Gastroesophageal sphincter (tissue), 4 donors: ENCODE data around the gene PTPRU. TPM values are rescaled to one million over a fixed set of nuclear protein-coding genes. Genes with fewer than 3 reads are reported as not detected.
"Not testable (repeated sequence)": the region's sequence is repeated elsewhere in the genome, so short reads cannot be mapped to it uniquely, and the experiment has no call there.

Experiments
- ATAC-seq: fragments of 150-250 bp; one replicate; pipeline ENCODE4 v1.9.1; 2016; ENCODE audit warnings: mild to moderate bottlenecking, moderate library complexity
- H3K27ac ChIP-seq, 4 donors: fragments of 200-600 bp; sonication (generic) in 3 of 4; 1 replicate in 3 of 4; 2 replicates in 1 of 4; pipeline ENCODE4 v1.5.1; 2016 to 2019
- H3K27me3 ChIP-seq: fragments of 200-600 bp; sonication (generic); one replicate; pipeline ENCODE4 v1.5.1; 2019
- H3K36me3 ChIP-seq, 2 donors: fragments of 200-600 bp; sonication (generic); one replicate each; pipeline ENCODE4 v1.5.1; 2019; ENCODE audit warnings: control low read depth in 1 of 2
- H3K4me1 ChIP-seq, 3 donors: fragments of 200-600 bp; sonication (generic); 1 replicate in 2 of 3; 2 replicates in 1 of 3; pipeline ENCODE4 v1.5.1; 2016 to 2019; ENCODE audit warnings: control low read depth in 2 of 3
- H3K4me3 ChIP-seq, 2 donors: fragments of 200-600 bp; sonication (generic); one replicate each; pipeline ENCODE4 v1.5.1; 2019; ENCODE audit warnings: mild to moderate bottlenecking in 1 of 2, moderate library complexity in 1 of 2
- H3K9me3 ChIP-seq, 3 donors: fragments of 200-600 bp; sonication (generic); one replicate each; pipeline ENCODE4 v1.5.1; 2017 to 2019; ENCODE audit warnings: control low read depth in 2 of 3
- EP300 ChIP-seq: sonication (generic); formaldehyde crosslinking; IDR thresholded peaks from one replicate; pipeline ENCODE4 v1.6.1; 2017; ENCODE audit warnings: antibody characterized with exemption, mild to moderate bottlenecking
- POLR2A ChIP-seq, 2 donors: fragments of 450-650 bp; IDR thresholded peaks; one replicate each; pipeline ENCODE4 v1.6.1; 2017; ENCODE audit warnings: antibody characterized with exemption in 2 of 2, mild to moderate bottlenecking in 2 of 2, moderate library complexity in 1 of 2
- POLR2AphosphoS5 ChIP-seq: sonication (generic); formaldehyde crosslinking; IDR thresholded peaks from one replicate; pipeline ENCODE4 v1.6.1; 2017; ENCODE audit warnings: antibody characterized with exemption
- WGBS, 2 donors: methylation state at CpG; one replicate each; pipeline ENCODE4 v1.1.5; 2018; ENCODE audit warnings: low coverage in 1 of 2; 5-methylcytosine and 5-hydroxymethylcytosine counted together
- total RNA-seq, 4 donors: library from RNA; depleted of rRNA; stranded (reverse); fragments of >200 nt; gene quantifications; one replicate each; pipeline ENCODE4 v1.1.0, GENCODE V29; 2016
- TF ChIP-seq, protein P1 (sequence below), 4 experiments: fragments of 200-600 bp in 2 of 4; fragments of 450-650 bp in 2 of 4; sonication (generic) in 1 of 4; IDR thresholded peaks; one replicate each; pipeline ENCODE4 v1.5.1; 2017 to 2019; ENCODE audit warnings: antibody characterized with exemption in 4 of 4, mild to moderate bottlenecking in 2 of 4, moderate library complexity in 2 of 4

Gene PTPRU
- total RNA-seq, 4 donors from 2014 or later = 11.1 to 30.5 (median 23.7) TPM

DNA sequence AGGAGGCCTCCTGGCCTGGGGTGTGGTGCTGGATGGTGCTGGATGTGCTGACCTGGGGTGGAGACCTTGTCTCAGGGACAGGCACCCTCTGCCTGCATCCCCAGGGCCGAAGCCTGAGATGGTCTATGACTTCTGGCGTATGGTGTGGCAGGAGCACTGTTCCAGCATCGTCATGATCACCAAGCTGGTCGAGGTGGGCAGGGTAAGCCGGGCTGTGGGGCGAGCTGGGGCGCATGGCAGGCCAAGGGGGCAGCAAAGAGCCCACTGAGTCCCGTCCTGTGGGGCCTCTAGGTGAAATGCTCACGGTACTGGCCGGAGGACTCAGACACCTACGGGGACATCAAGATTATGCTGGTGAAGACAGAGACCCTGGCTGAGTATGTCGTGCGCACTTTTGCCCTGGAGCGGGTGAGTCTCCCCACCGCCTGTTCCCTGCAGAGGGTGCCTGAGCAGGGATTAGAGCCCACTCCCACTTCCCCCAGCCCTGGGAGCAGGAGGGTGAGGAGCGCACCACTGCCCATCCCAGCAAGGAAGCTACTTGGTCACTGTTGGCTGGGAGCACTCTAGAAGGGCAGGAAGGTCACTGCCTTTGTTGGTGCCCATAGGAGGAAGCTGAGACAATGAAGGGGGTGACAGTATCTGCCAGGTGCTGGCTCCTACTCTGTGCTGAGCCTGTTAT lies 75.2 kb downstream of the PTPRU start:
- ATAC-seq = no peak
- H3K36me3 ChIP-seq = peaks cover 0 to 62% of the 10 kb centered on the region in 2 donors
- no peak for TF ChIP-seq EP300
- no peaks in the 10 kb centered on the region for H3K9me3 ChIP-seq
- H3K27me3 ChIP-seq = no peaks in the 10 kb centered on the region
- no peaks in the 10 kb centered on the region for H3K4me1 ChIP-seq
- WGBS, 2 donors = no CpG with 5 or more reads among the region's 16 CpGs
- H3K4me3 ChIP-seq = no peak overlapping the region
- no peak overlapping the region for H3K27ac ChIP-seq

DNA sequence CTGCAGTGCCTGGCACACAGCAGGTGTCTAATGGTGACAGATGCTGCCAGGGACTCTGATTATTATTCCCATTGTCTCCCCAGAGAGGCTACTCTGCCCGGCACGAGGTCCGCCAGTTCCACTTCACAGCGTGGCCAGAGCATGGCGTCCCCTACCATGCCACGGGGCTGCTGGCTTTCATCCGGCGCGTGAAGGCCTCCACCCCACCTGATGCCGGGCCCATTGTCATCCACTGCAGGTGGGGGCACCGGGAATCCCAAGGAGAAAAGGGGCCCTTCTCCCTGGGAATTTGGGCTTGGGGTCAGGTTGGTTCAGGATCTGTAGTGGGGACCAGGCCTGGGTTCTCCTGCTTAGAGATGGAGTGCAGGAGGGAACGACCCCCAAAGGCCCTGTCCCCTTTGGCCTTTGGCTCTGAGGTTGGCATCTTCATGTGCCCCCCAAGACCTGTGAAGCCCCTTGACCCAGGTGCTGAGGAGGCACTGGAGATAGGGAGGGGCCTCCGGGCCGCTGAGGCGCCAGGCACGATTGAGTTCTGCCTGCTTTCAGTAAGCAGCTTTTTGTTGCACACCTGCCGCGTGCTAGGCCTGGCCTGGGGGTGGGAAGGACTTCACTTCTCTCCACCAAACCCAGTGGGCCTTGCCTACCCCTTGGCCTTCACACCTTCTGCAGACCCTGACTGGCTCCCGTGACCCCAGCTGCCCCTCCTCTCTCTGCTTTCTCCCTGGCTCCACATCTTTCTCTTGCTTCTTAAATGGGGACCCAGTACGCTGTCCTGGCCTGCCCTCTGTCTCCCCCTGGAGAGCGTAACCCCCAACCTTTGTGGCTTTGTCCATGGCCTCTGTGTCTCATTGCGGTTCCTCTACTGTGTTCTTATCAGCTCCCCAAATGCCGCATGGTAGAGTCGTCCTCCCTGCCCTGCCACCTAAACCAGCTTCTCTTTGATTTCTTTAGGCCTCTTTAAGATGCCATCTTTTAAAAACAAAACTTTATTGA lies 76.4 kb downstream of the PTPRU start:
- WGBS, 2 donors = 89 to 91% methylated on average over 5 to 9 of the region's 24 CpGs
- TF ChIP-seq POLR2AphosphoS5 = no peak
- no peak for TF ChIP-seq EP300
- no peak for TF ChIP-seq POLR2A (IDR thresholded peaks at IDR 0.05)

DNA sequence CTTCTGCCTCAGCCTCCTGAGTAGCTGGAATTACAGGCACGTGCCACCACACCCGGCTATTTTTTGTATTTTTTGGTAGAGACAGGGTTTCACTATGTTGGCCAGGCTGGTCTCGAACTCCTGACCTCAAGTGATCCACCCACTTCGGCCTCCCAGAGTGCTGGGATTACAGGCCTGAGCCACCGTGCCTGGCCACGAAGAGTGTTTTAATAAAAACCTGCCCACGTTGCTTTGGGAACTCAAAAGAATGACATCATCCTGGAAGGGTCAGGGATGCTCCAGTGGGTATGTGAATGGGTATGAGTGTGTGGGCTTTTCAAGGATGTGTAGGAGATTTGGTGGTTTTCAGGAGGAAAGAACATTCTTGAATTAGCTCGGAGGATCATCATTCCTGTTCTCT lies 78.4 kb downstream of the PTPRU start:
- WGBS, 2 donors = 72 to 100% methylated on average over 4 to 5 of the region's 8 CpGs
- not testable (repeated sequence) for H3K27ac ChIP-seq, H3K4me3 ChIP-seq, H3K9me3 ChIP-seq, H3K27me3 ChIP-seq, ATAC-seq, H3K4me1 ChIP-seq
- peaks cover 0 to 85% of the 10 kb centered on the region in 2 donors for H3K36me3 ChIP-seq

More for the DNA sequence above, 76.4 kb downstream of the PTPRU start:
- H3K27me3 ChIP-seq = no peaks in the 10 kb centered on the region
- no peaks in the 10 kb centered on the region for H3K4me1 ChIP-seq
- peaks cover 0 to 67% of the 10 kb centered on the region in 2 donors for H3K36me3 ChIP-seq
- no peak for ATAC-seq
- H3K4me3 ChIP-seq = no peak overlapping the region
- no peak overlapping the region for H3K27ac ChIP-seq
- H3K9me3 ChIP-seq = no peaks in the 10 kb centered on the region

DNA sequence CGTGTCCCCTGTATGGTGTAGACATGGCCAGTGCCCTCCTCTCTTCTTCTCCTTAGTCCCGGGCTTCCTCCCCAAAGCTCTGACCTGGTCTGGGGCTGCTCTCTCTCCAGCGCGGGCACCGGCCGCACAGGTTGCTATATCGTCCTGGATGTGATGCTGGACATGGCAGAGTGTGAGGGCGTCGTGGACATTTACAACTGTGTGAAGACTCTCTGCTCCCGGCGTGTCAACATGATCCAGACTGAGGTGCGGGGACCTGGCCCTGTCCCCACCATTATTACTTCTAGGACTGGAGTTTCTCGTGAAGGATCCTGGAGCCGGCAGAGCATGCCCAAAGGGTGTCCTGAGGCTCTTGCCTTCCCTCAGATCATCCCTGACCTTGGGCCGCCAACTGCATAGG lies 78.9 kb downstream of the PTPRU start:
- WGBS, 2 donors = 93% methylated on average over 3 of the region's 15 CpGs; no CpG with 5 or more reads in 1 of the 2 donors
- Histone ChIP-seq H3K9me3 (no peaks in the 10 kb centered on the region), H3K36me3 (peaks cover 0 to 91% of the 10 kb centered on the region in 2 donors), H3K4me1 (no peaks in the 10 kb centered on the region), H3K27me3 (no peaks in the 10 kb centered on the region), H3K27ac (no peak overlapping the region), H3K4me3 (no peak overlapping the region)
- no peak for ATAC-seq
- TF ChIP-seq, protein P1, sequence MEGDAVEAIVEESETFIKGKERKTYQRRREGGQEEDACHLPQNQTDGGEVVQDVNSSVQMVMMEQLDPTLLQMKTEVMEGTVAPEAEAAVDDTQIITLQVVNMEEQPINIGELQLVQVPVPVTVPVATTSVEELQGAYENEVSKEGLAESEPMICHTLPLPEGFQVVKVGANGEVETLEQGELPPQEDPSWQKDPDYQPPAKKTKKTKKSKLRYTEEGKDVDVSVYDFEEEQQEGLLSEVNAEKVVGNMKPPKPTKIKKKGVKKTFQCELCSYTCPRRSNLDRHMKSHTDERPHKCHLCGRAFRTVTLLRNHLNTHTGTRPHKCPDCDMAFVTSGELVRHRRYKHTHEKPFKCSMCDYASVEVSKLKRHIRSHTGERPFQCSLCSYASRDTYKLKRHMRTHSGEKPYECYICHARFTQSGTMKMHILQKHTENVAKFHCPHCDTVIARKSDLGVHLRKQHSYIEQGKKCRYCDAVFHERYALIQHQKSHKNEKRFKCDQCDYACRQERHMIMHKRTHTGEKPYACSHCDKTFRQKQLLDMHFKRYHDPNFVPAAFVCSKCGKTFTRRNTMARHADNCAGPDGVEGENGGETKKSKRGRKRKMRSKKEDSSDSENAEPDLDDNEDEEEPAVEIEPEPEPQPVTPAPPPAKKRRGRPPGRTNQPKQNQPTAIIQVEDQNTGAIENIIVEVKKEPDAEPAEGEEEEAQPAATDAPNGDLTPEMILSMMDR (IDR thresholded peaks at IDR 0.05) = no peak
- TF ChIP-seq POLR2AphosphoS5 (no peak), POLR2A (IDR thresholded peaks at IDR 0.05) (no peak), EP300 (no peak)

DNA sequence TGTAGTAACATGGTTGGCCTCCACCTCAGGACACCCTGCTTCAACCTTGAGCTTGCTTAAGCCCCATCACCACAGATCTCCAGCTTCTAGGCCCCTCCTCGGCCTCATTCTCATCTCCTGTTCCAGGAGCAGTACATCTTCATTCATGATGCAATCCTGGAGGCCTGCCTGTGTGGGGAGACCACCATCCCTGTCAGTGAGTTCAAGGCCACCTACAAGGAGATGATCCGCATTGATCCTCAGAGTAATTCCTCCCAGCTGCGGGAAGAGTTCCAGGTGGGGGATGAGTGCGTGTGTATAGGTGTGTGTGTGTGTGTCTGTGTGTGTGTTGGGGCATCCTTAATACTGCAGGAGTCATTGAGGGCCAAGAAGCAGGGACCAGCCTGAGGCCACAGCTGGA lies 79.6 kb downstream of the PTPRU start:
- no peaks in the 10 kb centered on the region for H3K9me3 ChIP-seq
- H3K27ac ChIP-seq = no peak overlapping the region
- TF ChIP-seq POLR2A (IDR thresholded peaks at IDR 0.05) (no peak), EP300 (no peak)
- 90% methylated on average over 2 of the region's 4 CpGs; no CpG with 5 or more reads in 1 of the 2 donors for WGBS, 2 donors
- H3K36me3 ChIP-seq = peaks cover 0 to 91% of the 10 kb centered on the region in 2 donors
- H3K4me1 ChIP-seq = no peaks in the 10 kb centered on the region
- no peak for ATAC-seq
- H3K27me3 ChIP-seq = no peaks in the 10 kb centered on the region
- no peak overlapping the region for H3K4me3 ChIP-seq

DNA sequence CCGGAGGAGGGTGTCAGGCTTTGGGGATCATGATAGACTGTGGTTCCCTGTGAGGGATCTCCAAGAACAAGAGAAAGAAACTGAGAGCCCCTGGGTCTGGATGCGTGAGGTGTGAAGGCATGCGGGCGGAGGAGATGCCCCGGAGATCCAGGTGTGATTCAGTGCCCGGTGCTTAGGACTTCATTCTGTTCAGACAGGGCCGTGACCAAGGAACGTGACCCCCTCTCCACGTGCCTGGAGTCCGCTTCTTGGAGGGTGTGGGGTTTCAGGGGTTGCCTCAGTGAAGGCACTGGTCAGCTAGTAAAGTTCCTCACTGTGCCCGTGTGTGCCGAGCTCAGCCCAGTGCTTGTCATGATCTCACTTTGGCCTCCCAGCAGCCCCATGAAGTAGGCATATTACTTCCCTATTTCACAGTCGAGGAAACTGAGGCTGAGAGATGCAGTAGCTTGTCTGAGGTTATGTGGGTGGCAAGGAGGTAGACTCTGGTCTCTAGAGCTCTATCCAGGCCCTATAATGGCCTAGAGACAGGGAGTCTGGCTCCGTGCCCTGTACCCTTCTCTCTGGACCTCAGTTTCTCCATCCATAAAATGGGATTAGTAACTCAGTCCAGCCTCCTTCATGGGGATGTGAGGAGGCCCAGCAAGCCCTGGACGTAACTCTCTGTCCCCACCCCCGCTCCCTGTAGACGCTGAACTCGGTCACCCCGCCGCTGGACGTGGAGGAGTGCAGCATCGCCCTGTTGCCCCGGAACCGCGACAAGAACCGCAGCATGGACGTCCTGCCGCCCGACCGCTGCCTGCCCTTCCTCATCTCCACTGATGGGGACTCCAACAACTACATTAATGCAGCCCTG lies 81.0 kb downstream of the PTPRU start:
- Histone ChIP-seq H3K4me3 (no peak overlapping the region), H3K27ac (no peak overlapping the region), H3K36me3 (peaks cover 0 to 77% of the 10 kb centered on the region in 2 donors), H3K27me3 (no peaks in the 10 kb centered on the region), H3K9me3 (no peaks in the 10 kb centered on the region), H3K4me1 (no peaks in the 10 kb centered on the region)
- TF ChIP-seq POLR2AphosphoS5 (no peak), POLR2A (IDR thresholded peaks at IDR 0.05) (no peak), EP300 (no peak)
- TF ChIP-seq, protein P1 (IDR thresholded peaks at IDR 0.05) = no peak
- ATAC-seq = no peak
- WGBS, 2 donors = 100% methylated on average over 2 of the region's 30 CpGs; no CpG with 5 or more reads in 1 of the 2 donors
